NCI-H187 treated with DMSO at 0.1 percent for 48 hours (cell line): ENCODE results near the gene ADGRG7.
"Not testable (repeated sequence)": the region's sequence is repeated elsewhere in the genome, so short reads cannot be mapped to it uniquely, and the experiment has no call there.

Experiments used
- DNase-seq: peaks from one replicate; lab custom pipeline; 2025; lab: John Stamatoyannopoulos, UW

Gene ADGRG7

DNA sequence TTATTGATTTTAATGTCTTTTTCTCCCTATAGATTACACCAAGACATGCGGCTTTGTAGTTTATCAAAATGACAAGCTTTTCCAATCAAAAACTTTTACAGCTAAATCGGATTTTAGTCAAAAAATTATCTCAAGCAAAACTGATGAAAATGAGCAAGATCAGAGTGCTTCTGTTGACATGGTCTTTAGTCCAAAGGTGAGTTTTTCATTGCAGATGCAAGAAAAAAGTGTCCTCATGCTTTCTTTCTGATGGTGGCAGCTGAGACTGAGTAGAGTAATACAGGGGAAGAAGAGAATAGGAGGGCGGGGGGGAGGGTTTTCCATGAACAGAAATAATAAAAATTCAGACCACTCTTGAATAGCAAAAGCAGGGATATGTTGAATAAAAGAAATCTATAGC, 36.5 kb downstream of the ADGRG7 start:
- DNase-seq, result no peak

DNA sequence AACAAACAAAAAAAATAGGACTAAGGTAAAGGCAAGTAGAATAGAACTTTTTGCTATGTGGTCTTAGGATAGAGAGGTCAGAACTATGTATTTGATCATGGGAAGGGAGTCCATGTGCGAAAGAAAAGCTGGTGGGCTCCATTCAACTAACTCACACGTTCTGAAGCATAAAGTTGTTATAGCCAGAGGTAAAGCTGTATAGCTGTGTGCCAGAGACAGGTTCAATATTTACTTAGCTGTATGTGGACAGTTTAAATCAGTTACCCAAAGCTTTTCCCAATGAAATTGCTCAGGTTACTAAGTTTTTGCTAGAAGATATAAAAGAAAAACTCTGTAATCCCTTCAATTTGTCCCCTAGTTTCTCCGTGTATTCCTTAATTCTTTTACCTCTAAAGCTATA, 37.8 kb downstream of the ADGRG7 start:
- no peak for DNase-seq

DNA sequence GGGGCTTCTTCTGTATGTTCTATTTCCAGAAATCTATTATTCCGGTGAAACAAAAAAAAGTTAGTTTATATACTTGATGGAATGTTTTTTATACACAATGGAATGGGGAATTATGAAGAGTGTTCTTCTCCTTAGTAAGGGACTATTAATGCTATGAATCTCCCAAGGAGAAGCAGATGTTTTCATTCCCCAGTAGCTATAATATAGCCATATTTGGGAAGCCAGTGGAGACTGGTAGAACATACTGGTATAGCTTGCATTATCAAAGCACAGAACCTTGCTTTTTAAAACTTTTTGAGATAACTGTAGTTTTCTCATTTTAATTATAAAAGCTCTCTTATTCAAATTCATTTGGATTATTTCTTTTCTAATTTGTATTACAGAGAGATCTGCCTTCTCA, 38.3 kb downstream of the ADGRG7 start:
- no peak for DNase-seq

DNA sequence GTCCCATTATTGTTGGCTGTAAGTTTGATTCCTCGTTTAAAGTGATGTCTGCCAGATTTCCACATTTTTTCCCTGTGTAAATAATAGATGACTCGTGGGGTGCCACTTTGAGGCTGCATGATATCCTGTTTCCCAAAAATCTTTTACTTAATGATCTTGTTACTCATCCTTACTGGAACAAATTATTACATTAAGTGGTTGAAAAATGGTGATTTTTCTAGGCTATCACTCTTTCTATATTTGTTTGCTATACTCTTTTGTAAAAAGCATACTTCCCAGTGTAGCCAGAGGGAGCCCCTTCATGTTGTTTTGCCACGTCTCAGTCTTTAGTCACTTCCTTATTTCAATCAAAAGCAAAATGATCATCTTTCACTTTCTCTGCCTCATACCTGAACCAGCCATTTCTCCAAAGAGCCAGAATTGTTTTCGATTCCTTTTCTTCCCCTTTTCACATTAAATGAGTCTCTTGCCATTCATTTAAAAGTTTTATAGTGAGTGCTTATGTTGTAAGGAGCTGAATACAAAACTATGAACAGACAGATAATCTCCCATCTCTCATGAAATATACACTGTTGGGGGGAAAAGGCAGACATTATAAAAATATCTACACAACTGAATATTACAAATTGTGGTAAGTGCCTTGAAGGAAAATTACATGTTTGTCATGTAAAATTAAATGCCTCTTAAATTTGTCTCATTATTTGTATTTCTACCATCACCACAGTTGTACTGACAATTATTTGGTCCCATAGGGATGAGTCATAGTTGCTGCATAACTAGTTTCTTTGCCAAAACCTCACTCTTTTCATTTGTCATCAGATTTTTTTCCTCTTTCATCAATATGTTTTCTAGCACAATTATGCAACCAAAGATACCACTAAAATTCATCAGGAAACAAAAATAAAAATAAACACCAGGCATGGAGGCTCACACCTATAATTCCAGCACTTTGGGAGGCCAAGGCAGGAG, 41.5 kb downstream of the ADGRG7 start:
- no peak for DNase-seq

DNA sequence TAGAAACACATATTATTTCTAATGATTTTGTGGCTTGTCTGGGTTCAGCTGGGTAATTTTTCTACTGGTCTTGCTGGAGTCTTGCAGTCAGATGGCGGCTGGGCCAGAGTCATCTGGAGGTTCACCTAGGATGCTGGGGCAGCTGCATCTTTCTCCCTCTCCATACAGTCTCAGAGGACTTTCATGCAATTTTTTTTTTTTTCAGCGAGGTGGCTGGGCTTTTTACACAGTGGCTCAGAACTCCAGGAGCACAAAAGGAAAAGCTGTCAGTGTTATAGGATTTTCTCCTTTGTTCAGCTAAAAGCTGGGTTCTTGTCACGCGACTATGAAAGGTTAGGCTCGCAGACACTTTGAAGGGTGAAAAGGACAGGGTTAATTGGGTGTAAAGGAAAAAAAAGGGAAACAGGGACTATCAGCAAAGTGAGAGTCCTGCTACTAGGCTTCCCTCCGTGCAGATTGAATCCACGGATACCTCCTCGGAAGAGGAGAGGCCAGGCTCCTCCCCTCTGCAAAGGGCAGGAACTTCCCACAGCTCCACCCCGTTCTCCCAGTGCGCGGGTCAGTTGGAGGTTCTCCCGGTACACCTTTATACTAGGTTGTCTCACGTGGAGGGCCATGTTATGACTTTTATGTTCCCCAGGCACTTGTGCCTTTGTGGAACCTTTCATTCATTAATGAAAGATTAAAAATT, 44.3 kb downstream of the ADGRG7 start:
- no peak for DNase-seq

DNA sequence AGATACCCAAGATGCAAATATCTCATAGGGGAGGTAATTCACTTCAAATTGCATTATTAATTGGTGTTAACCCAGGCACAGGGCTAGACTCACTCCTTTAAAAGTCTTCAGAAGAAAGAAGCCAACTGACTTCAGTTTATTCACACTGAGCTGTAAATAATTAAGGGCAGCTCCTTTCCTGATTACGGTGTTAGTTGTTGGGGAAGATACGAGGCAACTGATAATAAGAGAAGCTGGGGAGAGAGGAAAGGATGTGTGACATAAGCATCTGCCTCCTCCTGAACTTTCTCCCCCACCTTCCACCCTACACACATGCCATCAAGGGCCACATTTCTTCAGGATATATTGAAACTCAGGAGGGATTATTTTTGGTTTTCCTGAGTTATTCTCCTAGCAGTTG, 47.5 kb downstream of the ADGRG7 start:
- DNase-seq, result no peak

DNA sequence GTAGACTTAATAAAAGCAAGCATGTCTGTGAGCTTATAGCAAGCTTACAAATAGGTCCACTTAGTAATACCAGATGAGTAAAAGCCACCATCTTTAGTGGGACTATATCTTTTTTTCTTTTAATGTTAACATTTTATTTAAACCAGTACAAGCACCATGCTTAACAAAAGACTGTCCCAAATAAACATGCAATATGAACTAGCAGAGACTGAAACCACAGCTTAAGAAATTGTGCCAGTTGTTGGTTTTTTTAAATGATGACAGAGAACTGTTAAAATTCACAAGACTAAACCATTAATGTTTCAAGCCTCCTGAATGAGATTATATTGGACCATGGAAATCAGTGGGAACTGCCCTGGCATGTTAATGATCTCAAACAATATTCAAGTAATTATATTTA, 51.9 kb downstream of the ADGRG7 start:
- not testable (repeated sequence) for DNase-seq

DNA sequence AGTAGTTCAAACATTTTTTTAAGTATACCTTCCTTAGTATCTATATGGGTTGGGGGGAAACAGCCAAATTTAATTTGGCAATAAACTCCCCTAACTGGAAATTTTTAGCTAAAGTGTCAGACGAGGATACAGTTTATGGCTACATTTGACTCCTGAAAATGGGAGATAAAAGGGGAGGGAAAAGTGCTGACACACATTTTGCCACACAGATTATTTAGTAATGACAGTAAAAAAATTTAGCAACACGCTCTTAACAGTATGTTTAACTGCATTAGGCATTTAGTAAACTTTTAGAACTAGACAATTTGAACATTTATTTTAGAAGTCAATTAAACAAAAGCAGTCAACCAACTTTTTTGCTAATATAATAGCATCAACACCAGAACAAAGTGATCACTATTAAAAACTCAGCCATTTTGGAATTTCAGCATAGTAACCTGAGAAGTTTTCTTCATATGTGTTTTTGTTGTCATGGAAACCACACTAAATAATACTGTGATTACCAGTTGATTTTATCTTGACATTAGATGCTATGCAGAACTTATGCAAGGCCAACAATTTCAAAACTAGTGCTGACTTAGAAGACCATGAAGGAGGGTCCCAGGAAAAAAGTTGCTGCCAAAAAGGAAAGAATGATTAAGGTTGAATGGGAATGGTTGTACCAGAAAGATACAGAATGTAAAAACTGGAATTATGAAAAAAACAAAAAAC, 52.9 kb downstream of the ADGRG7 start:
- DNase-seq, result no peak

DNA sequence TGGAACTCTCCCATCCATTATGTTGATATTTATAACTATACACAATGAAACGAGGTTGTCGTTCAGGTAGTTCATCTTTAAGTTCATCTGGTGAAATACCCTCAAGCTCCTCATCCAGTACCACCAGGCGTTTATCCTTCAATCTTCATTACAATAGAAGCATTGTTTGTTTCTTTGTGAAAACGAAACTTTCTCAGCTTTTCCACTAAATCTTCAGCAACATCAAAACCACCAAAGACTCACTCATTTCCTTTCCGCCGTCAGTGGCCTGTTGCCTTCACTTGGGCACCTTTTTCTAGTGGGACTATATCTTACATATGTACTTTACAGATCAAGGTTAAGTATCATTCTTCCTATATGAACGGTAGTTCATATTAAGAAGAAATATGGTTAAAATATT, 55.8 kb downstream of the ADGRG7 start:
- no peak for DNase-seq

DNA sequence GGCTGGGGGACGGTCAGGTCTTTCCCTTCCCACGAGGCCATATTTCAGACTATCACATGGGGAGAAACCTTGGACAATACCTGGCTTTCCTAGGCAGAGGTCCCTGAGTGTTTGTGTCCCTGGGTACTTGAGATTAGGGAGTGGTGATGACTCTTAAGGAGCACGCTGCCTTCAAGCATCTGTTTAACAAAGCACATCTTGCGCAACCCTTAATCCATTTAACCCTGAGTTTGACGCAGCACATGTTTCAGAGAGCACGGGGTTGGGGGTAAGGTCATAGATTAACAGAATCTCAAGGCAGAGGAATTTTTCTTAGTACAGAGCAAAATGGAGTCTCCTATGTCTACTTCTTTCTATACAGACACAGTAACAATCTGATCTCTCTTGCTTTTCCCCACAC, 57.3 kb downstream of the ADGRG7 start:
- not testable (repeated sequence) for DNase-seq

DNA sequence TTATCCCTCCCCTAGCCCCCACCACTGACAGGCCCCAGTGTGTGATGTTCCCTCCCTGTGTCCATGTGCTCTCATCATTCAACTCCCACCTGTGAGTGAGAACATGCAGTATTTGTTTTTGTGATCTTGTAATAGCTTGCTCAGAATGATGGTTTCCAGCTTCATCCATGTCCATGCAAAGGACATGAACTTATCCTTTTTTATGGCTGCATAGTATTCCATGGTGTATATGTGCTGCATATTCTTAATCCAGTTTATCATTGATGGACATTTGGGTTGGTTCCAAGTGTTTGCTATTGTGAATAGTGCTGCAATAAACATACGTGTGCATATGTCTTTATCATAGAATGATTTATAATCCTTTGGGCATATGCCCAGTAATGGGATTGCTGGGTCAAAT, 57.9 kb downstream of the ADGRG7 start:
- not testable (repeated sequence) for DNase-seq

DNA sequence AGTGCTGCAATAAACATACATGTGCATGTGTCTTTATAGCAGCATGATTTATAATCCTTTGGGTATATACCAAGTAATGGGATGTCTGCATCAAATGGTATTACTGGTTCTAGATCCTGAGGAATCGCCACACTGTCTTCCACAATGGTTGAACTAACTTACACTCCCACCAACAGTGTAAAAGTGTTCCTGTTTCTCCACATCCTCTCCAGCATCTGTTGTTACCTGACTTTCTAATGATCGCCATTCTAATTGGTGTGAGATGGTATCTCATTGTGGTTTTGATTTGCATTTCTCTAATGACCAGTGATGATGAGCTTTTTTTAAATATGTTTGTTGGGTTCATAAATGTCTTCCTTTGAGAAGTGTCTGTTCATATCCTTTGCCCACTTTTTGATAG, 61.6 kb downstream of the ADGRG7 start:
- DNase-seq, result not testable (repeated sequence)

DNA sequence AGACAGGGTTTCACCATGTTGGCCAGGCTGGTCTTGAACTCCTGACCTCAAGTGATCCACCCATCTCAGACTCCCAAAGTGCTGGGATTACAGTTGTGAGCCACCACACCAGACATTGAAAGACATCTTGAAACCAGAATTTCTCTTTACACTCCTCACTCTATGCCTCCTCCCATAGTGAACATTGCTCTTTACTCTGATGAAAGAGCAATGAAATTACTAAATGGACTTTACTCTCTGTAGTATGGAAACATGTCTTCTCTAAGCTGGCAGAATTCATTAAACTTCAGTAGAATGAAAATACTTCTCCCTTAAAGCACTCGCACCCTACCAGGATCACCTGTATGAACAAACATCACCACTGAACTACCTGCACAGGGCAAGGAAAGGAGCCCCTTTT, 72.1 kb downstream of the ADGRG7 start:
- no peak for DNase-seq

DNA sequence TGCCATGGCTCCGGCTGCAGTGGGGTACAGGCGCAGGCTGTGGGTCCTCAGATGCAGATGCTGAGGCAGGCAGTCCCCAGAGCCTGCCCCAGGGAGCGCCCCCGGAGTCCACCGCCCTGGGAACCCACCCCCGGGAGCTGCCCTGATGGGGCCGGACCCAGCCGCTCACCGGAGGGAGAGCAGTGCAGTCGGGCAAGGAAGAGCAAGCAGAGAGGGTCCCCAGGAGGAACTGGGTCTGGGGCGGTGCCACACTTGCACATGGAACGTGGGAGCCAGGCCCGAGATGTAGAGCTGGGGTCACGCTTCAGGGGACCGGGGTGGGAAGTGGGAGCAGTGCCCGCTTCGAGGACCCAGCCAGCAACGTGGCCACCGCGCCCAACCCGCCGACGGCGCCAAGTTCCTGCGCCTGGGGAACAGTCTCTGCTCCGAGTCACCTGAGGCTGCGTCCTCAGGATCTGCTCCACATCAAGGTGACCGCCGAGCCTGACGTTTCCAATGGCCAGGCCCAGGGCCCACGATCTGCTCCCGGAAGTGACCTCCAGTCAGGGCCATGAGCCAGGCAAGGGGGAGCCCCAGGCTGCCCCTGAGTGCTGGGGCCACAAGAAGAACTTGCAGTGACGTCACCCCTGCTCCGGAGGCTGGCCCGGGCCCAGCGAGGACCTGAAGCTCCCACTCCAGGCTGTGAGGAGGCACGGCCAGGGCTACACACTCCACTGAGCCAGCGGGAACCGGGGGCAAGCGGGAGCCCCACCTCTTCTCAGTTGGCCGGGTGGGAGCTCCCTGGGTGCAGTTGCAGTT, 72.9 kb downstream of the ADGRG7 start:
- DNase-seq, result no peak

DNA sequence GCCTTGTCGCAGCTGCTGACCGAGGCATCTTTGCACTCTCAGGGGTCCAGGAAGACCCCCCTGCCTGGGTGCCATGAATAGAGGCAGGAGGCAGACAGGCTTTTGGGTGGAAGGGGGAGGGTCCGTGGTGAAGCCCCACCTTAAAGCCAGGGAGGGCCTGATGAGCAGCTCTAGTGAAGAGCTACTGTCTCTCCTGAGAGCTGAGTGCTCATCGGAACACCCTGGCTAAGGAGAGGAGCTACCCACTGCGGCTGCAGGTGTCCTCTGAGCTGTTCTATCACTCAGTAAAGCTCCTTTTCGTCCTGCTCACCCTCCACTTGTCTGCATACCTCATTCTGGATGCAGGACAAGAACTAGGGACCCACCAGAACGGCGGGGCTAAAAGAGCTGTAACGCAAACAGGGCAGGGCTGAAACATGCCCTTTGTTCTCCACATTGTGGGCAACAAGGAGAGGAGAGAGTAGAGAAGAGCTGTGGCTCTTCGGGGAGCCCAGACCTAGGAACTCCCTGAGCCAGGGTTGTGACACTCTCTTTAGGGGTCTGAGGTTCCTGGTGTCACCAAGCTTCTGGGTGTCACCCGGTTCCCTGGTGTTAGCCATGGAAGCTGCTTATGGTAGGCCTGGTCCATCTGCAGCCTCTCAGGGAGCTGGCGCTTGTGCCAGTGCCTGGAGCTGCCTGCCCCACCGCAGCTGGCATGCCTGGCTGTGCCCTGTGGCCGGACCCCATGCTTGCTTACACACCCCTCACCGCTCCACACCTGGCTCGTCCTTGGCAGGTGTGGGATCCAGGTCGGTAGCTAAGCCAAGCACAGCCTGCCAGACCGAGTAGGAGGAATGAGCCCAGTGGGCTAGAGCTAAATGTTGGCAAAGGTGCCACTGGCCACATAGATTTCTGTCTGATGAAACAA, 73.7 kb downstream of the ADGRG7 start:
- DNase-seq, result no peak

DNA sequence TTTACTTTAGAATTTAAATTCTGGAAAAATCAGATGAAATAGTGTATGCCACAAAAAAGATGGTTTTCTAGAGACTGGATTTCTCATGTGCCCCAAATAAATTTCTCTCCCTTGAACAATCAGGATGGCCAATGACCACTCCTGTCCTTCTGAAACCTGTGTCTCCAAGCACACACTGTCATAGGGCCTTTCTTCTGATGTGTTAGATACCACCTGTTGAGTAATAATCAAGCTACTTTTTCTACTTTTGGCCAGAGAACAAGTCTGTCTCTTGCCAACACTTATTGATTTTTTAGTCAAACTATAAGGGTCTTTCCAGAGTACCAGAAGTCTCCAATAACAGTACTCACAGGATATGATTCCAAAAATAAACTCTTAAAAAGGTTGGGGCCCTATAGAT, 83.8 kb downstream of the ADGRG7 start:
- DNase-seq, result no peak

DNA sequence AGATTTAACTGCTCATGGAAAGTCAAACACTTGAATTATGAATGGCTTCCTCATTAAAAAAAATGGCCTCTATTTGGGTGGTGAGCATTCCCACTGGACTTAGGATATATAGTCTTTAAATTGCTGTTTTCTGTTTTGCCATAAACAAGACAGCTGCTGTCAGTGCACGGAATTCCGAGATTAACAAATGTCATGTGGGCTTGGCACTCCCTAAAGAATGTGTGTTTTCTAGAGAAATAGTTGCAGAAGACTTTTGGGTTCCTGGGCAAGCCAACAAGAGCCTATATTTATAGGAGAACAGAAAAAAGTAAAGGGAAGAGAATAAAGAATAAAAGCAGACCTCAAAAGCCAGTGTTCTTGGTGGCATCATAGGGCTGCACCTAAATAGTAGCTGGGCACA, 86.3 kb downstream of the ADGRG7 start:
- DNase-seq, result no peak

DNA sequence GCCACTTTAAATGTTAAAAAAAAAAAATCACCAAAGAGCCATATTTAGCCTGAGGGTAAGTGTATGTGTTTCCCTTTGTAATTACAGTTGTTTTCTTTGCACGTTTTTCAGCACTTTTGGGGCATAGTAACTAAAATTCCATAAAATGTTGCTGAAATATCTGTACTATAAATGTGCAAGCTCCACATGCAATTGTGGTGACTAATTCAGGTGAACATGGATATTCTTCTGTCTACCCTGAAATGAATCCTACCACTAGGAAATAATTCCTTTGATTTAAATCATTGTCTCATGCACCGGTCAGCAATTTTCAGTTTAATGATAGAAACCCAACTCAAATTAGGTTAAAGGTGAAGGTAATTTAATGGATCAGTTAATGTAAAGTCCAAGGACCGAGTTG, 86.8 kb downstream of the ADGRG7 start:
- no peak for DNase-seq

DNA sequence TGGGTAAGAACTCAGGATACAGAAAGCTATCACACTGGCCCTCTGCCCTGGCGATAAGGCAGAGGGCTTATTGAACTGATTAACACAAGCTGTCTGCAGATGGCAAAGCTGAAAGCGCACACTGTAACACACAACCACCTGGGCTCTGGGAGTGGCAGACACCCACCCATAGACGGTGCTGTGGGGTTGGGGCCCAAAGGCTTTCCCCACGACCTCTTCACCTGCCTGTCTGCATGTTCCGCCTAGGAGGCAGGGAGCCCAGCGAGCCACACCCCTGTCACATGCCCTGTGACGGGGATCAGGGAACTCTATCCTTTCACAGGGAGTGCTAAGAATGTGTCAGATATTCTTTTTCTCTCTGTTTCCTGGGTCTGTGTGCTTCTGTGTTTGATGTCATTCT, 87.8 kb downstream of the ADGRG7 start:
- DNase-seq, result no peak

DNA sequence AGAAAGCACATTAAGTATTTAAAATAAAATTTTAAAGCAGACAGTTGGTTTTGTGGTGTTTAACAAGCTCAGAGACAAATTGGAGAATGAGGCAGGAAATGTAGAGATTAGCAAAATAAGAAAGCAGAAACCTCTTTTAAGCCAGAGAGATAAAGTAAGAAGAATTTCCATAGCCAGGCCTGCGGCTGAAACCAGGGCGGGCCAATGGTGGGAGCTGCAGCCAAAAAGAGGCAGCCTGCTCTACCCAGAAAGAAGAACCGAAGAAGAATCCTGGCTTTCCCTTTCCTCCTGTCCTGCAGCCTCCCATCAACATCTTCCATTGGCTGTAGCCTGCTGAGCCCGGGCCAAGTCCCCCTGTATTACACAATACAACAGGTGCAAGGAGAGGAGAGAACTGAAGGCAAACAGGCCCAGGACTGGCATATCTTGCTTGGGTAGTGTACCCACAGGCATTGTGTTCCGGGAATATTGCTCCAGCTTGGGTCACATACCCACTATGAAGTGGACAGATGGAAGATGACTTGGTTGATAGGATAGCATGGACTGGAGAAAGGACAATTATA, 88.4 kb downstream of the ADGRG7 start:
- no peak for DNase-seq

DNA sequence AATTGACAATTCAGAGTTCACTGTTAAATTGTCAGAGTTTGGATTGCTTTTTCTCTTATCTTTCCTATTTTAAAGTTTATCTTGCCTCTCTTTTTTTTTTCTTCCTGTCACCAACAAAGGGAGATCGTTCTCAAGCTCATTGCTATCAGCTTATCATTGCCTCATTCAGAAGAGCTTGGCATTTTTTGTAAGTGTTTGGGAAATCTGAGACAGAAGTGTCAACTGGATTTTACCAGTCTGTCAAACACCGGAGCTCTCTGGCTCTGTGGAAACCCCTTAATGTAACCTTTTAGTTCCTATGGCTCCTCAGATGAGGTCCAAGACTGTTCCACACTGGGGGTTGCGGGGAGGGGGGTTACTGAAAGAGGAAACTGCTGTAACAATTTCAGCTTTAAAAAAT, 89.3 kb downstream of the ADGRG7 start:
- no peak for DNase-seq
